Hepatocyte (in vitro differentiated cells): ENCODE data around the gene LRBA.

ENCODE experiments used
- CTCF ChIP-seq: fragments of 200-600 bp; sonication (generic); IDR thresholded peaks from 2 replicates; pipeline ENCODE4 v1.5.1; 2016; ENCODE audit warnings: antibody characterized with exemption, mild to moderate bottlenecking; ENCODE audit not compliant: poor library complexity
- EZH2 ChIP-seq: fragments of 200-600 bp; sonication (generic); IDR thresholded peaks from 2 replicates; pipeline ENCODE4 v1.6.1; 2016; ENCODE audit warnings: antibody characterized with exemption, mild to moderate bottlenecking, borderline replicate concordance
- EZH2phosphoT487 ChIP-seq: fragments of 200-600 bp; sonication (generic); IDR thresholded peaks from one replicate; pipeline ENCODE4 v1.6.1; 2018; ENCODE audit warnings: antibody characterized with exemption, mild to moderate bottlenecking, low read depth, moderate library complexity; ENCODE audit not compliant: unreplicated experiment, severe bottlenecking

DNA sequence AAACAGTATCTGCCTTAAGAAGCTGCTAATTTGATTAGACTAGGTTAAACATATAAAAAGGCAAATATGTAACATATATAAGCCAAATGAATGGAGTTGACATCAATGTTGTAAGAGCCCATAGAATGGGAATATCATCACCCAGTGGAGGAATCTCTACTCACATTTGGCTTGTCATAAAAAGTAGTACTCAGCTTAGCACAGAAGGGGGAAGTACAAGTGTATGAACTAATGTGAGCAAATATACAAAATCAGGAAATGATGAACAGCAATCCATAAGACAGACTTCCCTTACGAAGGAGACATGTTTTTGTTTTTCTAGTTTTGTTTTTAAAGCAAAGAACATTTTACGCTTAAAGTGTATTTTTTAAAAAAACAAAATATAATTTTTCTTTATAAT lies 358.2 kb downstream of the LRBA start:
- TF ChIP-seq CTCF: no peak
- no peak for TF ChIP-seq EZH2
- no peak for TF ChIP-seq EZH2phosphoT487
